ENCODE measurements around the gene THAP7. TPM values are rescaled to one million over a fixed set of nuclear protein-coding genes. Genes with fewer than 3 reads are reported as not detected.

The THAP7 gene
- total and polyA plus RNA-seq, 9 of the 15 experiments (the other 6 are each of a cell fraction or from before 2014, with no cell fraction given), result 7.9 to 263 (median 84.1) TPM

DNA sequence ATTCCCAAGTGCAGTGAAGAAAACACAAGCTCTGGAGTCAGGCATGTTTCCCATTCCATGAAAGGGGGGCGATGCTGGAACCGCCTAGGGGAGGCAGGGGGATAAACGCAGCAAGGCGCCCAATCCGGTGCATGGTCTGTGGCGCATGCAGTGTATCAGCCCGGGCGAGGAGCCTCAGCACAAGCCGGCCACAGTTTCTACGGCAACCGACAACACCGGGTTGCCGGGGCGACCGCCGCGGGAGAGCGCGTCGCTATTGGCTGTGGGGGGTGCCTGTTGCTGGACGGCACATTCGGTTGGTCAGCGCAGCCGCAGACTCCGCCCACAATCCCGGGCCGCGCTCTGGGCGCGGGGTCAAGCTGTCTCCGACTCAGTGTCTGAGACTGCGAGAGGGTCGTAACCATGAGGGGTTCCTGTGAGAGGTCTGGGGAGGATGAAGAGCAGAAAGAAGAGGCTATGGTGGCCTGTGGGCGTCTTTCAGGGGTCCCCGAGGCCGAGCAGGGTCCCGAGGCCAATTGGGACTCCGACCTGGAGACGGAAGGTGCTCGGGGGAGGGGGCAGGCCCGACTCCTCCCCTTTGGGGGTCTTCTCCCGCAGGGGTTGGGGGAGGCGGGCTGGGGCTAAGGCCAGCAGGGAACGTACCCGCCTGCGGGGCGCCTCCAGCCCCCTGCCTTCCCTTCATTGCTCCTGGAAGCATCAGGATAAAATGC is 43.8 kb upstream of the THAP7 start, which contains the start of gene LRRC74B (continued):
- no peak for TF ChIP-seq TARDBP (IDR thresholded peaks at IDR 0.05)
- peak; percentile 35; the same call in 1 of the 2 replicates for TF ChIP-seq CREB1 (IDR thresholded peaks at IDR 0.05)
- TF ChIP-seq CREB1 (CRISPR knock-in tag; IDR thresholded peaks at IDR 0.05), result no peak
- peak; percentile 98 for TF ChIP-seq FOS (IDR thresholded peaks at IDR 0.05; ENCODE audit: extremely low read depth, insufficient read length)
- TF ChIP-seq, protein P1, sequence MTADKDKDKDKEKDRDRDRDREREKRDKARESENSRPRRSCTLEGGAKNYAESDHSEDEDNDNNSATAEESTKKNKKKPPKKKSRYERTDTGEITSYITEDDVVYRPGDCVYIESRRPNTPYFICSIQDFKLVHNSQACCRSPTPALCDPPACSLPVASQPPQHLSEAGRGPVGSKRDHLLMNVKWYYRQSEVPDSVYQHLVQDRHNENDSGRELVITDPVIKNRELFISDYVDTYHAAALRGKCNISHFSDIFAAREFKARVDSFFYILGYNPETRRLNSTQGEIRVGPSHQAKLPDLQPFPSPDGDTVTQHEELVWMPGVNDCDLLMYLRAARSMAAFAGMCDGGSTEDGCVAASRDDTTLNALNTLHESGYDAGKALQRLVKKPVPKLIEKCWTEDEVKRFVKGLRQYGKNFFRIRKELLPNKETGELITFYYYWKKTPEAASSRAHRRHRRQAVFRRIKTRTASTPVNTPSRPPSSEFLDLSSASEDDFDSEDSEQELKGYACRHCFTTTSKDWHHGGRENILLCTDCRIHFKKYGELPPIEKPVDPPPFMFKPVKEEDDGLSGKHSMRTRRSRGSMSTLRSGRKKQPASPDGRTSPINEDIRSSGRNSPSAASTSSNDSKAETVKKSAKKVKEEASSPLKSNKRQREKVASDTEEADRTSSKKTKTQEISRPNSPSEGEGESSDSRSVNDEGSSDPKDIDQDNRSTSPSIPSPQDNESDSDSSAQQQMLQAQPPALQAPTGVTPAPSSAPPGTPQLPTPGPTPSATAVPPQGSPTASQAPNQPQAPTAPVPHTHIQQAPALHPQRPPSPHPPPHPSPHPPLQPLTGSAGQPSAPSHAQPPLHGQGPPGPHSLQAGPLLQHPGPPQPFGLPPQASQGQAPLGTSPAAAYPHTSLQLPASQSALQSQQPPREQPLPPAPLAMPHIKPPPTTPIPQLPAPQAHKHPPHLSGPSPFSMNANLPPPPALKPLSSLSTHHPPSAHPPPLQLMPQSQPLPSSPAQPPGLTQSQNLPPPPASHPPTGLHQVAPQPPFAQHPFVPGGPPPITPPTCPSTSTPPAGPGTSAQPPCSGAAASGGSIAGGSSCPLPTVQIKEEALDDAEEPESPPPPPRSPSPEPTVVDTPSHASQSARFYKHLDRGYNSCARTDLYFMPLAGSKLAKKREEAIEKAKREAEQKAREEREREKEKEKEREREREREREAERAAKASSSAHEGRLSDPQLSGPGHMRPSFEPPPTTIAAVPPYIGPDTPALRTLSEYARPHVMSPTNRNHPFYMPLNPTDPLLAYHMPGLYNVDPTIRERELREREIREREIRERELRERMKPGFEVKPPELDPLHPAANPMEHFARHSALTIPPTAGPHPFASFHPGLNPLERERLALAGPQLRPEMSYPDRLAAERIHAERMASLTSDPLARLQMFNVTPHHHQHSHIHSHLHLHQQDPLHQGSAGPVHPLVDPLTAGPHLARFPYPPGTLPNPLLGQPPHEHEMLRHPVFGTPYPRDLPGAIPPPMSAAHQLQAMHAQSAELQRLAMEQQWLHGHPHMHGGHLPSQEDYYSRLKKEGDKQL (CRISPR knock-in tag; IDR thresholded peaks at IDR 0.05; ENCODE audit: borderline replicate concordance), result no peak
- no peak for TF ChIP-seq NFIX (CRISPR knock-in tag; IDR thresholded peaks at IDR 0.05; ENCODE audit: low read depth)
- TF ChIP-seq, protein P2, sequence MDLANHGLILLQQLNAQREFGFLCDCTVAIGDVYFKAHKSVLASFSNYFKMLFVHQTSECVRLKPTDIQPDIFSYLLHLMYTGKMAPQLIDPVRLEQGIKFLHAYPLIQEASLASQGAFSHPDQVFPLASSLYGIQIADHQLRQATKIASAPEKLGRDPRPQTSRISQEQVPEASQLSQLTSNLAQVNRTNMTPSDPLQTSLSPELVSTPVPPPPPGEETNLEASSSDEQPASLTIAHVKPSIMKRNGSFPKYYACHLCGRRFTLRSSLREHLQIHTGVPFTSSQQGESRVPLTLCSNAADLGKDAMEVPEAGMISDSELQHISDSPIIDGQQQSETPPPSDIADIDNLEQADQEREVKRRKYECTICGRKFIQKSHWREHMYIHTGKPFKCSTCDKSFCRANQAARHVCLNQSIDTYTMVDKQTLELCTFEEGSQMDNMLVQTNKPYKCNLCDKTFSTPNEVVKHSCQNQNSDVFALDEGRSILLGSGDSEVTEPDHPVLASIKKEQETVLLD (IDR thresholded peaks at IDR 0.05), result no peak
- TF ChIP-seq ZKSCAN1 (IDR thresholded peaks at IDR 0.05; ENCODE audit: low read depth, low read length), result no peak
- TF ChIP-seq CREM (IDR thresholded peaks at IDR 0.05; ENCODE audit: low read depth), result no peak
- TF ChIP-seq MEF2A (IDR thresholded peaks at IDR 0.05; ENCODE audit: control insufficient read depth, low read depth, low read length), result no peak
- TF ChIP-seq ZNF551 (CRISPR knock-in tag; IDR thresholded peaks at IDR 0.05), result no peak
- TF ChIP-seq TBP (optimal IDR thresholded peaks at IDR 0.05; ENCODE audit: low read depth, low read length), result peak; percentile 46
- no peak for TF ChIP-seq BACH1 (tag; IDR thresholded peaks at IDR 0.05)
